Dendritic cell treated with granulocyte-macrophage colony-stimulating factor and Interleukin-4, amounts not matched to agents 40 ng/mL and 50 ng/mL, for 4 days (primary cell): Measurements from ENCODE around the gene LCLAT1.
"Not testable (repeated sequence)": the region's sequence is repeated elsewhere in the genome, so short reads cannot be mapped to it uniquely, and the experiment has no call there.

Experiments
- H3K27ac Mint-ChIP-seq: one replicate; pipeline ENCODE4 v1.8.0; 2022; ENCODE audit warnings: mild to moderate bottlenecking, mixed read lengths
- H3K27me3 Mint-ChIP-seq: one replicate; pipeline ENCODE4 v1.8.0; 2022; ENCODE audit warnings: mild to moderate bottlenecking, mixed read lengths
- H3K36me3 Mint-ChIP-seq: one replicate; pipeline ENCODE4 v1.8.0; 2022; ENCODE audit warnings: low read depth, mixed read lengths
- H3K4me1 Mint-ChIP-seq: one replicate; pipeline ENCODE4 v1.8.0; 2022; ENCODE audit warnings: low read depth, mixed read lengths
- H3K4me3 Mint-ChIP-seq: one replicate; pipeline ENCODE4 v1.8.0; 2022; ENCODE audit warnings: mild to moderate bottlenecking, moderate library complexity, mixed read lengths
- H3K9me3 Mint-ChIP-seq: one replicate; pipeline ENCODE4 v1.8.0; 2022; ENCODE audit warnings: mixed read lengths
- intact Hi-C: fragments of 100-400 bp; cut with micrococcal nuclease; formaldehyde crosslinking; loops from one replicate; pipeline ENCODE4 v1.15.0; 2022

LCLAT1 gene

DNA sequence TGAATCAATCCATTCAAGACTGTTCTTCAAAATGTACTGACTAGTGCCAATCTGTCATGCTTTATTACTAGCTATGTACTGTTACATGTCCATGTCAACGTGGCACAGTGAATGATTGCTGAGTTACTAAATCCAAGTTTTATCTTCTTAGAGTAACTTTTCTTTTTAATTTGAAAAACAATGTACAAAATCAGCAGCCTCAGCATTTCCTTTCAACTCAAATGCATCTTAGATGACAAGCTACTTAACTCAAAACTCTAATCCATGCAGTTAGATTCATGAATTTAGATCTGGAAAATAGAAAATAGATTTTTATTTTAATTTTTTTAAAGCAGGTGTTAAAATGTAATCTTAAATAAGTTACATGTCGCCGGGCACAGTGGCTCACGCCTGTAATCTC, 186.0 kb downstream of the LCLAT1 start:
- Mint-ChIP-seq H3K27me3 (no peaks in the 10 kb centered on the region), H3K27ac (no peak overlapping the region), H3K4me1 (peaks cover 15% of the 10 kb centered on the region), H3K9me3 (no peaks in the 10 kb centered on the region), H3K36me3 (no peaks in the 10 kb centered on the region), H3K4me3 (no peak overlapping the region)
- intact Hi-C loops = no loop called here

DNA sequence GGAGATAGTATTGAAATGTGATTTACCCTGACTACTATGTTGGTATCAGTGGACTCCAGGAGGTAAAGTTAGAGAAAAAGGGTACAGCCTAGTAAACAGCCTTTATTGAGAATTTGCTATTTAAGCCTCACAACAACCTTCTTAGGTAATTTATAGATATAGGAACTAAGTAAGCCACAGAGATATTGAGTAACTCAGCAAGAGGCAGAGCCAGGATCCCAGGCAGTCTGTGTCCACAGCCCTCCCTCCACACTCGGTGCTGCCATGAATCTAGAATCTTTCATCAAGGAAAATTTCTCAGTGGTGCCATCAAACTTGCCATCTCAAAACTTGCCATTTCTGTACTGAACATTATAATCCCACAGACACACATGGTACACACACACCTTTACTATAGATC, 189.3 kb downstream of the LCLAT1 start:
- Mint-ChIP-seq H3K27me3 (no peaks in the 10 kb centered on the region), H3K27ac (no peak overlapping the region), H3K36me3 (peaks cover 11% of the 10 kb centered on the region), H3K9me3 (no peaks in the 10 kb centered on the region), H3K4me3 (no peak overlapping the region), H3K4me1 (peaks cover 20% of the 10 kb centered on the region)
- intact Hi-C loops = no loop called here

DNA sequence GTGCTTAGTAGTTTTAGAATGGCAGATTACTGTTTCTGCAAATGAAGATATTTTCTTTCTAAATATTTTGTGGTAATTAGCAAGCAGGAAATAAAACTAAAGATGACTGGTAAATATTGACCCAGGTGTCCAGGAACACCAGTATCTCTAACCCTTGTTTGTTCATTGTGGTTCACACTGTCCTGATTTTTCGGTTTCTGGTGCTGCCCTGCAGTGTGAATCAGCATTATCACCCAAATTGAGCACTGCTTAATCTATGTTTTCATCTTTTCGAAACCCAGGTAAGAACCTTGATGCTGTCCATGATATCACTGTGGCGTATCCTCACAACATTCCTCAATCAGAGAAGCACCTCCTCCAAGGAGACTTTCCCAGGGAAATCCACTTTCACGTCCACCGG, 192.8 kb downstream of the LCLAT1 start:
- Mint-ChIP-seq H3K36me3 (peaks cover 11% of the 10 kb centered on the region), H3K27ac (no peak overlapping the region), H3K27me3 (no peaks in the 10 kb centered on the region), H3K9me3 (no peaks in the 10 kb centered on the region), H3K4me3 (no peak overlapping the region), H3K4me1 (peaks cover 20% of the 10 kb centered on the region)
- intact Hi-C loops = no loop called here

DNA sequence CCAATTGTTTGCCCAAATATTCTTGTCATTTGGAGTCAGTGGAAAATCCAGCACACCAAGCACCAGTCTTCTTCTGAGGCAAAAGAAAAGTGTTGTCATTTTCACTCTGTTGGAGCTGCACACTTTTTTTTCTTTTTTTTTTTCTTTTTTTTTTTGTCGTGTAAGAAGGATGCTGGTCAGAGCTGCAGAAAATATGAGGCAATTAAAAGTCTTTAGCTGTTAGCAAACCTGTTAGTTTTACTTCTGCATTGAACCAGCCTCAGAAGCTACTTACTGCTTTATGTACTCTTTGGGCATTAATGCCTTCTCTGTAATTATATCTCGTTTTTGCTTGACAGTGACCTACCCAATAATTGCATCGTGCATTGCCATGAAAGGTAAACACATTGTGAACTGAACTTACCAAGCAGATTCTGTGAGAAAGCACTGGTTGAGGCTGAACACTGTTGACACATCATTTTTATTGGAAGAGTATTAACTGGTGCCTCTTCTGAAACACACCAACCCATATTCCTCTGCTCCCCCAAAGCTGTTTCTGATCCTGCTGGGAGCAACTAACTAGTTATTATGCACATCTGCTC, 194.8 kb downstream of the LCLAT1 start:
- peaks cover 14% of the 10 kb centered on the region for H3K4me1 Mint-ChIP-seq
- peaks cover 11% of the 10 kb centered on the region for H3K36me3 Mint-ChIP-seq
- intact Hi-C loops = no loop called here
- H3K9me3 Mint-ChIP-seq = no peaks in the 10 kb centered on the region
- H3K27ac Mint-ChIP-seq = no peak overlapping the region
- no peak overlapping the region for H3K4me3 Mint-ChIP-seq
- no peaks in the 10 kb centered on the region for H3K27me3 Mint-ChIP-seq

DNA sequence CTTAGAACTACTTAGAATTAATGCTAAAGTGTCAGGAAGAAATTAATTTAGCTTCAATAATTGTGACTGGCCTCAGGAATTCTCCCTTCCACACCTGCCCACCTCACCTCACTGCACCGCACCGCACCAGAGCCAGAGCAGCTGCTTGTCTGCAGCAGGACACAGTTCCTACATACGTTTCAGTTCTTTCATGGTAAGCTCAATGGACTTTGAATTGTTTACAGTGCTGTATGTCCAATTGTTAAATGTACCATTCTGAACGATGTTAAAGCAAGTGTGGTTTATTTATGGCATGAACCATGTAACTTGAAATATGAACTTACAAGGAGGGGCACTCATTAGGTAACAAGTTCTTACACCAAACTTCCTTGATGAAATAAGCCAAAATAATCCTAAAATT, 196.0 kb downstream of the LCLAT1 start:
- H3K27me3 Mint-ChIP-seq, H3K4me3 Mint-ChIP-seq, H3K27ac Mint-ChIP-seq, H3K9me3 Mint-ChIP-seq, intact Hi-C loops: not testable (repeated sequence)
- Mint-ChIP-seq H3K36me3 (peaks cover 11% of the 10 kb centered on the region), H3K4me1 (peaks cover 11% of the 10 kb centered on the region)

DNA sequence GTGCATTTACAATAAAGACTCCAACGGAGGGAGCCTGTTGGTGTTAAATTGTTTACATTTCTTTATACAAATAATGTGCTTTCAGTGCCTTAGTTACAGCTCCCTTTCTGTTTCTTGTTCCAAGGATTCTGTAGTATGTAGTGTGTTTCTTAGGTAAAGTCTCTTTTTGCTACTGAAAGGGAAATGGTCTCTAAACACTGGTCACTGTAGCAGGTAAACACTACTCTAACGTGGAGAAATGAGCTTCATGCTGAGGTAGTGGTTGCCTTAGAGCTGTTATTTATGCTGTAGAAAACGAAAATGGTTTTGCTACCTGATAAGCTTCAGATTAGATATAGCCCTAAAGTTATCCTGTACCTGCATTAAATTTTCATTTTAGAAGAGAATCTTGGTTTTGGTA, 196.6 kb downstream of the LCLAT1 start:
- Mint-ChIP-seq H3K9me3 (no peaks in the 10 kb centered on the region), H3K4me1 (peaks cover 11% of the 10 kb centered on the region)

DNA sequence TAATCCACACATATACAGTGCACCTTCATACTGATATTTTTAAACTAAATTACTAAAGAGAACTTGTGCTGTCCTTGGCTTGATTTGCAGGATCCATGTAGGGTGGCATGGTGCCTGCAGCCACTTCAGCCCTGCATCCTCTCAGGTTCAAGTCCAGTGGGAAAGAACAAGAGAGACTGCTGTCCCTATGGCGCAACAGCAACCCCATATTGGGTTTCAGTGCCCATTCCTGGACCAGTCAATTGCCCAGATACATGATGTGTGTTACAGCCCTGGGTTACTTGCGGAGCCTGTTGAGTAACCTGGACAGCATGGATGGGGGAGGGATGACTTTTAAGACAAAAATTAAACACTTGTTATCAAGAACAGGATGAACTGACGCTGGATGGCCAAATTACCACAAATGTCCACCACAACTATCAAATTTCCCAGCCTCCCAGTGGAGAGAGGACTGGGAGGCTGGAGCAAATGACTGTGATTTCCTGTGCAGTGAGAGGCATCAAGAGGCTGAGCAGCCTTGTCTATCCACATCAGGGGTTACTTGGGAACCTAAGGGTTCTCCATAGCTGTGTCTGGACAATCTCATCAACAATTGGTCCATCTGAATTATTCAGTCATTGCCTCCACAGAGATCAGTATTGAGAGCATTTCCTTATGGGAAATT, 198.2 kb downstream of the LCLAT1 start:
- H3K9me3 Mint-ChIP-seq = no peaks in the 10 kb centered on the region
- peaks cover 11% of the 10 kb centered on the region for H3K4me1 Mint-ChIP-seq
- H3K4me3 Mint-ChIP-seq = no peak overlapping the region
- peaks cover 7% of the 10 kb centered on the region for H3K36me3 Mint-ChIP-seq
- intact Hi-C loops = no loop called here
- H3K27me3 Mint-ChIP-seq = no peaks in the 10 kb centered on the region
- H3K27ac Mint-ChIP-seq = no peak overlapping the region

More for the DNA sequence above, 196.6 kb downstream of the LCLAT1 start:
- peaks cover 11% of the 10 kb centered on the region for H3K36me3 Mint-ChIP-seq
- intact Hi-C loops = no loop called here
- no peak overlapping the region for H3K4me3 Mint-ChIP-seq
- H3K27ac Mint-ChIP-seq = no peak overlapping the region
- H3K27me3 Mint-ChIP-seq = no peaks in the 10 kb centered on the region

DNA sequence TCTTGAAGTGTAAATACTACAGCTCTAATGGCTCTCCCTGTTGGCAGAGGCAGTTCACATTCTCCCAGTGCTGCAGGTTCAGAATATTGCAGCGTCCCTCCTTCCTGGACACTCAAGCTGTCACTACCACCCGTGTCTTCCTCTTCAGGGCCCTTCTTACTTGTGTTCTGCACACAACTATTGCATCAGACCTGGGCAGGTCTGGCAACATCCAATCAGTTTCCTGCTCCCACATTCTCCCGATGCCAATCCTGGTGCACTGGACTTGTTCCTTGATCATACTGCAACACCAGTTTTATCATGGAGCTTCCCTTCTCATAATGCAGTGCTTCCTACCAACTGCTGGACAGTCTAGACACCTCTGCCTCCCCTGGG, 198.7 kb downstream of the LCLAT1 start:
- H3K27ac Mint-ChIP-seq = no peak overlapping the region

DNA sequence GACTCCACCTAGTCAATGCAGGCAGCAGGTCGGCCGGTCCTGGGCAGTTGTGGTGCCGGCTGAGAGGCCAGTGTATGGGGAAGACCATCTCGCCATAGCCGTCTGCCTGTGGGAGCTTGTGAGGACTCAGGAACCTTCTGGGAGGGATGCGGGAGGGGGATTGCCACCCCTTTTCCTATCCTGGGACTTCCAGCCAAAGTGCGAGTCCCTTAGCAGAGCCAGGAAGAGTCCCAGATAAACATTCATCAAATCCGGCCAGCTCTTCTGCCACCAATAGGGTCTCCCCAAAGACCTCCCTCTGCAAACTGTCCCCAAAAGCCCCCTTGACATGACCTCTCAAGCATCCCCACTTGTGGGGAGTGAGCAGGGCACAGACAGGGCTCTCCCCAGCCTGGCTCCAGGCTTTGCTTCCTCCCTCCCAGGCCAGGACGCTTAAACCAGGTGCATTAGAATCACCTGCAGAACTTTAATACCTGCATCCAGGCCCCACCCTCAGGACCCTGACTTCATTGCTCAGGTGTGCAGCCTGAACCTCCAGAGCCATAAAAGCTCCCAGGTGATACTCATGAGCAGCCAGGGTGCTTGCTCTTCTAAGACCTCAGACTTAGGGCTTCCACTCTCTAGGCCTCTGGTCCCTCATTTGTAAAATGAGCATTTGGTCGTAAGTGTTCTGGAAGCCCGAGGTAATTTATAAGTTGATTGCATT, 200.9 kb downstream of the LCLAT1 start:
- Mint-ChIP-seq H3K27me3 (no peaks in the 10 kb centered on the region), H3K9me3 (no peaks in the 10 kb centered on the region), H3K27ac (no peak overlapping the region), H3K4me3 (no peak overlapping the region), H3K36me3 (no peaks in the 10 kb centered on the region), H3K4me1 (peaks cover 6% of the 10 kb centered on the region)
- intact Hi-C loops = no loop called here

More for the DNA sequence above, 198.7 kb downstream of the LCLAT1 start:
- H3K36me3 Mint-ChIP-seq = peaks cover 4% of the 10 kb centered on the region
- H3K9me3 Mint-ChIP-seq = no peaks in the 10 kb centered on the region
- H3K27me3 Mint-ChIP-seq = no peaks in the 10 kb centered on the region
- H3K4me3 Mint-ChIP-seq = no peak overlapping the region
- intact Hi-C loops = no loop called here
- H3K4me1 Mint-ChIP-seq = peaks cover 10% of the 10 kb centered on the region

DNA sequence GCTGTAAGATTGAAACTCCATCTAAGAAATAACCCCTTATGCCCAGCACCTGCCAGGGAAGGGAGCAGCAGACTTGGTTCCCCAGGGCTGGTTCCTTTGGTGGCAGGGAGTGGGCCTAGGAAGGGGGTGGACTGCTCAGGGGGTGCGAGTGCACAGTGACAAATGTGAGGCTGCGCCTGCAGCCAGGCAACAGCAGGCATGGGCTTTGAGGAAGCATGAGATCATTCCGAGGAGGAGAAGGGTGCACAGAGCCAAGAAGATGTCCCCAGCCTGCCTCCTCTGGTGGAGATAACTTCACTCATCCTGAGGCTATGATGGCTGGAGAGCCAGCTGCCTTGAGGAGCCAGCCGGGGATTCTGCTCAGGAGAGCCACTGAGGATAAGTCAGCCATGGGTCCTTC, 202.2 kb downstream of the LCLAT1 start:
- Mint-ChIP-seq H3K36me3 (no peaks in the 10 kb centered on the region), H3K4me1 (peaks cover 6% of the 10 kb centered on the region), H3K9me3 (no peaks in the 10 kb centered on the region), H3K4me3 (no peak overlapping the region), H3K27me3 (no peaks in the 10 kb centered on the region), H3K27ac (no peak overlapping the region)
- intact Hi-C loops = no loop called here

DNA sequence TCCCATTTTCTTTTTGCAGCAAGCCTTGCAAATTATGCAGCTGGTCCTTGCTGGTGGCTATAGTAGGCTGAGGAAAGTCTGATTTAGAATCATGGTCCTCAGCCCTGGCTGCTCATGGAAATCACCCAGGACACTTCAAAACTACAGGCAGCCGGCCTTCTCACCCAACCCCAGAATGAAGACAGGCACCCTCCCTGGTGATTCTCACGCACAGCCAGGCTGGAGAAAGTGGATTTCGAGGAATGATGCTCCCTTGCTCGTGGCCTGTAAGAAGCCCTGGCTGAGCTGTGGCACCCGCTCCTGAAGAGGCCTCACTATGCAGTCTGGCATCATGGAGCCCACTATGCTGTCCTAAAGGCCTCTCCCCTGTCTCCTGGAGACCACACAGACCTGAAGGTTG, 202.8 kb downstream of the LCLAT1 start:
- peaks cover 6% of the 10 kb centered on the region for H3K4me1 Mint-ChIP-seq
- no peak overlapping the region for H3K4me3 Mint-ChIP-seq
- intact Hi-C loops = no loop called here
- H3K36me3 Mint-ChIP-seq = no peaks in the 10 kb centered on the region
- no peaks in the 10 kb centered on the region for H3K27me3 Mint-ChIP-seq
- H3K27ac Mint-ChIP-seq = no peak overlapping the region
- H3K9me3 Mint-ChIP-seq = no peaks in the 10 kb centered on the region

DNA sequence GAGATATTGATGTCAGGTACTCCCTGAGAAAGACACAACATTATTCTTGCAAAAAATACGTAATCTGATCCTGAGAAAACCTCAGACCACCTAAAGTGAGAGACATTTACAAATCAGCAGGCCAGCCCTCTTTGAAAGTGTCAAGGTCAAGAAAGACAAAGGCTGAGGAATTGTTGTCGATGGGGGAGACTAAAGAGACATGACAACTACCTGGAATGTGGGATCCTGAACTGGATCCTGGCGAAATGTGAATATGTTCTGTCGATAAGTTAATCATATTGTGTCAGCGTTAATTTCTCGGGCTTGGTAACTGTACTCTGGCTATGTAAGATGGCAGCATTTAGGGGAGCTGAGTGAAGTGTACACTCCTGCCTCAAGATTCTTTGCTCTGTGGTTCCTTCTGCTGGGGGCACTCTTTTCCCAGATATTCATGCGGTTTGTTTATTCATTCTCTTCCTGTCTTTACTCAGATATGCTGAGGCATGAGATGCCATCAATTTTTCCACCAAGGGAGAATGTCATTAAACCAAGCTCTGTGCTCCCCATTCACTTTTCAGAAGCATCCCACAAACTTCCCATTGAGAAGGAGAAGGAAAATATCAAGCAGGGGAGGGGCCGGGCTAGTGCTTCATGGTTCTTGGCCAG, 205.3 kb downstream of the LCLAT1 start:
- Mint-ChIP-seq H3K27me3 (no peaks in the 10 kb centered on the region), H3K4me3 (no peak overlapping the region), H3K4me1 (no peaks in the 10 kb centered on the region), H3K9me3 (no peaks in the 10 kb centered on the region), H3K36me3 (no peaks in the 10 kb centered on the region), H3K27ac (no peak overlapping the region)
- intact Hi-C loops = no loop called here

DNA sequence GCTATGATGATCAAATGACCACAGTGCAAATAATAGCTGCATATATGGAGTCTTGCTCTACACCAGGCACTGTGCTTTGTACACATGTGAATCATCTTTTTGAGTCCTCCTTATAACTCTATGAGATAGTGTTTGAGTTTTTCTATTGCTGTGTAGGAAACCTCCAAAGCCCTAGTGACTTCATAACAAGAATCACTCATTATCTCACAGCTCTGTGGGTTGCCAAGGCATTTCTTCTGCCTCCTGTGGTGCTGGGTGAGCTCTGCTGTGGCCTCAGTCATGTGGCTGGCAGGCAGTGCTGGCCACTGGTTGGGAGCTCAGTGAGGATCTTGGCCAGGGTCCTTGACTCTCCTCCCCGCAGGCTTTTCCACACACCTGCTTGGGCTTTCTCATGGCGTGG, 206.8 kb downstream of the LCLAT1 start:
- Mint-ChIP-seq H3K9me3 (no peaks in the 10 kb centered on the region), H3K27me3 (no peaks in the 10 kb centered on the region), H3K36me3 (no peaks in the 10 kb centered on the region), H3K27ac (no peak overlapping the region), H3K4me1 (no peaks in the 10 kb centered on the region), H3K4me3 (no peak overlapping the region)
- intact Hi-C loops = no loop called here

DNA sequence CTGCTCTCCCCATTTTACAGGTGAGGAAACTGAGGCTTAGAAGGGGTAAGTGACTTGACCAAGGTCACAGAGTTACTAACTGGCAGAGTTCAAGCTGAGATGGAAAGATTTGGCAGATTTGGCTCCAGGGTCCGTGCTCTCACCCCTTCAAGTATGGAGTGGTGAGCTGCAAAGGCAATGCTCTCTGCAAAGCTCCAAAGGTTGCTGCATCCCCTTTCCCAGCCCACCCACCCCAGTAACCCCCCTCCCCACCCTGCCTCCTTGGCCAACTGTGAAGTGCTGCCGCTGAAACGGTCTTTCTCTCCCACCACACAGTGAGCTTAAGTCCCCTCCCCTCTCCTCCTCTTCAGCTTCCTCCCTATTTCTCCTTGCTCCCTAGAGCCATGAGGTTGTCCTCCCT, 207.4 kb downstream of the LCLAT1 start:
- no peaks in the 10 kb centered on the region for H3K4me1 Mint-ChIP-seq
- intact Hi-C loops = no loop called here

More for the DNA sequence above, 207.4 kb downstream of the LCLAT1 start:
- Mint-ChIP-seq H3K9me3 (no peaks in the 10 kb centered on the region), H3K27me3 (no peaks in the 10 kb centered on the region), H3K27ac (no peak overlapping the region), H3K4me3 (no peak overlapping the region), H3K36me3 (no peaks in the 10 kb centered on the region)
